SHP77 (cell line): Measurements from ENCODE around the gene ELOVL3.
A peak's percentile ranks its signal among the peaks of the same experiment; 100 is the strongest.
"Not testable (repeated sequence)": the region's sequence is repeated elsewhere in the genome, so short reads cannot be mapped to it uniquely, and the experiment has no call there.

Experiments used
- DNase-seq, 2 experiments: peaks; one replicate each; lab custom pipeline; 2025; lab: John Stamatoyannopoulos, UW

Gene ELOVL3

DNA sequence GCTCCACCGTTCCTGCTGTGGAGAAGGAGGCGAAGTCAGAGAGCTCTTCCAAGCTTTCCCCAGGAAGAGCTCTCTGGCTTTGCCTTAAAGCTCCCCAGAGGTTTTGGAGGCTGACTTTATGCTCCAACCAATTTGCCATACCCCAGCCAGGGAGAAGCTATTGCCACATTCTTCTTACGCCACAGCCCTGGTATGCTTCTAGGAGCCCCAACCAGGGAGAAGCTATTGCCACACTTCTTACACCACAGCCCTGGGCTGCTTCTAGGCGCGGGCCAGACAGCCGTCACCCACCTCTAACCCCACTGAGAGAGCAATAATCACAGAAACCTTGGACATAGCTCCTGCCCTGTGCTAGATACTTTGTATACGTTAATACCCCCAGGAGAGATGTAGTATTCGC, 951 bp downstream of the ELOVL3 start:
- DNase-seq, result no peak

DNA sequence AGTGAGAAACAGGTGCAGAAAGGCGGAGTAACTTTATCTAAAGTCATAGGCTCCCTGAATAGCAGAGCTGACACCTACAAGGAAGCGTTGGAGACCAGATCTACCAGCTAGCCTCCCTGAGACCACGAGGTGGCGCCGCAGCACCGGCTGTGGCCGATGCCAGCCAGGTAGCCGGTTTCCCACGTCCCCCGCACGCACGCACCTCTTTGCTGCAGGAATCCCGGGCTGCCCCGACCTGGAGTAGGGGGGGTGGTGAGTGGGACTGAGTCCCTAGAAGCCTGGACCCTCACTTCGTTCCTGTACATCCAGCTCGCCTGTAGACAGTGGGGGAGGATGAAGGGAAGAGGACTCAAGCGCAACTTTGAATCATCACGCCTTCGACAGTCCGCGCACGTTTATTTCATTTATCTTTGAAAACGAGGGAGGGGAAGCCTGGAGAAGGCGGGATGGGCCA, 3.7 kb downstream of the ELOVL3 start:
- DNase-seq, result peak; percentile 72 to 74

DNA sequence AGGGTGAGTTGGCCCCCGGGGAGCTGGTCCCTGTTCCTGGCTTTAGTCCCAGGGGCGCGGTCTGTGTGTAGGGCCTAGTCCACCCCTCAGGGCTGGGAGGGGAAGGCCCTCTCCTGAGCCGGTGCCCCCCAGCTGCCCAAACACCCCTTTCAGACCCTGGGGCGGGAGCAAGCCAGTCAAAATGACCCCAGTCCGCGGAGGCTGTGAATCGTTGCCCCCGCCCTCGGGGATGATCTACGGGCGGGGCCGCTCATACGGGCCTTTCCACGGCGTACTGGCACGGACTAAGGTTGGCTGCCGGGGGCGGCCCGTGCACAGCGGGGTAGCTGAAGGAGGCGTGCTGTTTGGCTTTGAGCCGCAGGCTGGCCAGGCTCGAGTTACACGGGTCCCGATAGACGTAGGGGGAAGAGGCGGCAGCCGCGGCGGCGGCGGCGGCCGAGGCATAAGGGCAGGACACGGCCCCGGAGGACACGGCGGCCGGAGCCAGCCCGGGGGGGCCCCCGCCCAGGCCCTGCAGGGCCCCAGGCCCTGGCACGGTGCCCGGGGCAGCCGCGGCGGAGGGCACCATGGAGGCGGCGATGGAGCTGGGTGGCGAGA, 4.3 kb downstream of the ELOVL3 start:
- peak; percentile 42 to 69 for DNase-seq

- DNase-seq, result peak; percentile 34 to 65
These were observed 4.8 kb downstream of the ELOVL3 start for GRCh38 chr10:102230861-102231356.

DNA sequence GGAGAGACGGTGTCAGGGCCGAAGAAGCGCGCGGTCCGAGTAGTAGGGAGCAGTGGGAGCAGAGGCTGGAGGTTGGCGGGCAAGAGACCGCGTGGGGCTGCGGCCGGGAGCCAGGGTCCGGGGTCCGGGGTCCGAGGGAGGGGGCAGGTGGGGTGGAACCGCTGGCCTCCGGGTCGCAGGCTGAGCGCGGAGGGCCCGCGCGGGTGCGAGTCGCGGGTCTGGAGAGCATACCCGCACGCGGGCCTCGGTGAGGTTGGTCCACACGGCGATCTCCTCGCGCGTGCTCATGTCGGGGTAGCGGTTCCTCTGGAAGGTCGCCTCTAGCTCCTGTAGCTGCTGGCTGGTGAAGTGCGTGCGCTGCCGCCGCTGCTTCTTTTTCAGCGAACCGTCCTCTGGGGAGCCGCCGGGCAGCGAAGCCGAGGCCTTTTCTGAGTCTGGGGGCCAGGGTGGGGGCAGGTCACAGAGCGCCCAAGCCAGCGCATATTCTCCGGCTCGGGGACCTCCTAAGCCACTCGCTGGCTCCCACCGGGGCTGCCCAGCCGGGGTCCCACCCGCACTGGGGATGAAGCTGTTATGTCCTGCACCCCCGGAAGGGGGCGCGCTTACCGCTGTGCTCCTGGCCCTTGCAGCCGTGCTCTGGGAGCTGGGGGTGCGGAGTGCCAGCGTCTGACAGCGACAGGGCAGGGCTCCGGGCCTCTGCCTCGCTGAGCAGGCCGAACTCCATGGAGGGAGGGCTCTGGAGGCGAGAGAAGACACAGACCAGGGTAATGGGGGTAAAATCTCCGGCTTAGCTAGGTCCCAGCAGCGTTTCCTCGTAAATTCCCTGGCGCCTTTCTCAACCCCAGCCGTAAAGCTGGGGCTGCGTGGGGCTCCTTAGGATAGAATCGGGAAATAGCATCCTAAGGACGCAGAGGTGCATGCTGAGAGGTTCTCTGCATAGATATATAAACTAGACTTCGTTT, 5.5 kb downstream of the ELOVL3 start:
- DNase-seq, result peak; percentile 39 to 49

DNA sequence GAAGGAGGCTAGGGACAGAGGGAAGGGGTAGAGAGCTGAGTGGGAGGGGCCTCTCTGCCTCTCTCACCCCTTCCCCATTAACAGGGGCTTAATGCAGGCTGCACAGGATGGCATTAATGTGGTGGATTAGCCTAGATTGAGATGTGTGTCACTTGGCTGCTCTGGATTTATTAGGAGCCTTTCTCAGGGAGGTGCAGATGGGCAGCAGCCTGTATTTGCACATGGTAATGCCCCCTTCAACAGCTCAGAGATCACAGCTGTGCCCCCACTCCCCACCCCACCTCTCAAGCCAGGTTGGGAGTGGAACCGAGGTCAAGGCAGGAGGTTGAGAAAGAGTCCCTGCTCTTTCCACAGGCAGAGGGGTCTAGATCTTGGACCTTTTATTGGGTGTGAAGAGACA, 7.9 kb downstream of the ELOVL3 start:
- no peak for DNase-seq

GRCh38 chr10:102234888-102235597, 8.9 kb downstream of the ELOVL3 start:
- no peak for DNase-seq

GRCh38 chr10:102235598-102235920, 9.5 kb downstream of the ELOVL3 start:
- DNase-seq, result no peak

DNA sequence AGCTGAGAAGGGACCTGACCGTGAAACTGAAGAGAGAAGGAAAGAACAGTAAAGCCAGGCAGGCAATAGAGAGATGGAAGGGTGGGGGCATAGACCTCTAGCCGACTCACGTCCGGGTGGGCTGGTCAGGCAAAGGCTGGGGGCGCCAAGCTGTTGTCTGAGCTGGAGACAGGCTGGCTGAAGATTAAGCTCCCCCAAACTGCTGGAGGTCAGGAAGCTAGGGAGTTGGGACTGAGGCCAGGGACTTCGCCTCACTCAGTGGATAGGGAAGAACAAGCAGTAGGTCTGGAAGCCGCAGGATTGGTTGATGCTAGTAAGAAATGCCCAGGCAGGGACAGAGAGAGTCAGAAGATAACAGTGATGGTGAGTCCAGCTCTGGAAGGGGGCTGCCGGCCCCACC, 9.9 kb downstream of the ELOVL3 start:
- DNase-seq, result no peak

DNA sequence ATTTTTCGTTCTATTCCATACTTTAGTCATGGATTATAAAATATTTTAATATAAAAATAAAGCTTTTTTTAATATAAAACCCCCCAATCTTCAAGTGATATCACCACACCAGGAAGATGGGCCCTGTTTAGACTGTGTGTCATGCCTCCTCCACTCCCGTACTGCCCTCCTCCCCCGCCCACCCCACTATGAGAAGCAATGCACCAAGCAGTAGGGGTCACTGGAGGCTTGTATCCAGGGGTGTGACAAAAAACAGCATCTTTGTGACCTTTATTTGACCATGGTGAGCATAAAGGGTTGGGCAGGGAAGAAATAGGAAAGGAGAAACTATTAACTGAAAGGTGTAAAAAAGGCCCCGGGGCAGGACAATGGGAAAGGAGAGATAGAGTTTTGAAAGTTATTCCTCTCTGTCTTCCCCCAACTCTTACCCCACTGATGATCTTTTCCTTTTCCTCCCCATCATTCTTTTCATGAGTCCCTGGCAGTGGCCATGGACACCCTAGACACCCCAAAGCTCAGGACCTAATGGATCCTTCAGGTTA, 11.7 kb downstream of the ELOVL3 start:
- no peak for DNase-seq

- no peak for DNase-seq
These were observed 14.4 kb downstream of the ELOVL3 start for GRCh38 chr10:102240467-102241031.

DNA sequence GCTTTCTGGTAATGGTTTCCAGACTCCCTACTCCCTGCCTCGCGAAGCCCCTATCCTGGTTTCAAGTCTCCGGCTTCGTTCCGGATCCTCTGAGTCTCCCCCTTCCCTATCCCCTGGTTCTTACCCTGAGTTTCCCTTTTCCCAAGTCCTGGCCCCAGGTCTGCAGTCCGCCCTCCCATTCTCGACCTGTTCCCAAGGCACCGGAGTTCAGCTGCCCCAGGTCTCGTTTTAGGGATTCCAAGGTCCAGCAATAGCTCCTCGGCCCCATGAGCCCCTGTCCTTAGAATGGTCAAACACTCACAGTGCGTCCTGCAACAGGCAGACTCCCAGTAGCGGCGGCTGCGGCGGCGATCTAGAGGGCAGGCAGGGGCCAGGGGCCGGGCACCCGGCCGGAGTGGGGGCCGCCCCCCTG, 14.9 kb downstream of the ELOVL3 start:
- DNase-seq, result no peak

- DNase-seq, result peak; percentile 78 to 85
These were observed 15.5 kb downstream of the ELOVL3 start, which contains the start of gene PITX3 for GRCh38 chr10:102241444-102242117. Gene PITX3, minus strand, starts transcription at chr10:102241512. Its CDS starts 9,432 bp downstream, at chr10:102232080.

GRCh38 chr10:102242118-102242485, 16.0 kb downstream of the ELOVL3 start:
- DNase-seq, result no peak

DNA sequence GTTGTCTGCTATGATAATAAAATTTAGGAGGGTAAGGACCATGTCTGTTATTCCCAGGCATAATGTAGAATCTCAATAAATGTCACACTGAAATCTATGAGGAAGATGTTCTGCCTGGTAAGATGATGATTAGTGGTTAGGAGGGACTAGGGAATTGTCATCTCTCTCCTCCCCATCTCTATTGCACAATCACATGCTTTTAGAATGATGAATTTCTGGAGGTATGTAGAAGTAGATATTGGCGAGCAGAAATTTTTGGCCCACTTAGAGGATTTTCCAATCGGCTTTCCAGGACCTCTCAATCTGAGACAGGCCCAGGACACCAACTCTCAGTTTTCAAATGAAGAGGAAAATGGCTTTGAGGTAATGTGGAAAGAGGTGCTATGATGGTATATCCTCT, 17.2 kb downstream of the ELOVL3 start:
- no peak for DNase-seq

GRCh38 chr10:102245082-102245931, 19.2 kb downstream of the ELOVL3 start, which contains the start of gene GBF1:
Gene GBF1, plus strand, starts transcription at chr10:102245532. Its CDS starts 13,407 bp downstream, at chr10:102258939.
- DNase-seq, result peak; percentile 99

GRCh38 chr10:102245932-102246251, 19.8 kb downstream of the ELOVL3 start:
- no peak for DNase-seq

DNA sequence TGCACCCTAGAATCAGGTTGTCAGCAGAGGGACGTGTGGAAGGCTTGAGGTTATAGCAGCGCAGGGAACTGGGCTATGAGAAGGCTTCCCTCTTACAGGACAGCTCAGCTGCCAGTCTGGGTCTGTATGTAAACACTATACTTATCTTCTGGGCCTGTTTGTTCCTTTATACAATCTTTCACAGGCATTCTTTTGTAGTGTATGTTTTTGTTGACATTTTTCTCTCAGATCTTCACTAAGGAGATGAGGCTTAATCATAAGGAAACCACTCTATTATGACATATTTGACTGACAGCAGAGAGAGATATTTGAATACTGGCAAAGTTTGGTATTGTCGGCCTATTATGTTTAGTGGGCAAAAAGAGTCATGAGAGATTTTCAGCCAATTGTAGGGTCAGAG, 20.2 kb downstream of the ELOVL3 start:
- no peak for DNase-seq

DNA sequence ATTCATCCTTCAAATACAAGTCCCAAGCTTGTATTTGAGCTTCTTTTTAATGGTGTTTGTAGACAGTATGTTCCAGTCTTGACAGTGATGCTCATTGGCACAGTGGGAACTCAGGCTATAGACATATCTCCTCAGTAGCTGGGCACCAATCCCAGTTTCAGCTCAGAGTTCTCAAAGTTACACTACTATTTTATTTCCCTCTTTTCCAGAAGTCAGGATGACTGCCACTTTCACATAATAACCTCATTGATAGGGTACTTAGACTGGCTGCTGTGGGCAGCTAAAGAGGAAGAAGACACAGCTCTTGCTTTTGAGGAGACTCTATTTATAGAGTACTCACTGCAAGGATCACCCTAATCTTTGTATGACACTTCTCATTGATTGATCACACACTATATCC, 21.6 kb downstream of the ELOVL3 start:
- DNase-seq, result no peak

DNA sequence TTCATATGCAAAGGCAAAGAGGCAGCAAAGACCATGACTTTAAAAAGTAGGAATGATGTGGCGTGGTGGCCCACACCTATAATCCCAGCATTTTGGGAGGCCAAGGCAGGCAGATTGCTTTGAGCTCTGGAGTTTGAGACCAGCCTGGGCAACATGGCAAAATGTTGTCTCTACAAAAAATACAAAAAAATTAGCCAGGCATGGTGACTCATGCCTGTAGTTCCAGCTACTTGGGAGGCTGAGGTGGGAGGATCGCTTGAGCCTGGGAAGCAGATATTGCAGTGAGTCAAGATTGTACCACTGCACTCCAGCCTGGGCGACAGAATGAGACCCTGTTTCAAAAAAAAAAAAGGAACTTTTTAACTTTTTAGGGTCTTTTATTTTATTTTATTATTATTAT, 26.4 kb downstream of the ELOVL3 start:
- not testable (repeated sequence) for DNase-seq
